Sigmoid colon (tissue), 7 donors: Measurements from ENCODE around the gene AHNAK. TPM values are rescaled to one million over a fixed set of nuclear protein-coding genes. Genes with fewer than 3 reads are reported as not detected.
A peak's percentile ranks its signal among the peaks of the same experiment; 100 is the strongest.

Source experiments
- DNase-seq: peaks from one replicate; pipeline ENCODE4 v3.0.0-alpha.2; 2019
- H3K27ac ChIP-seq, 4 donors: fragments of 200-600 bp; sonication (generic); one replicate each; pipeline ENCODE4 v1.5.1; 2016 to 2019; ENCODE audit warnings: mild to moderate bottlenecking in 1 of 4
- H3K27me3 ChIP-seq, 3 donors: fragments of 200-600 bp; sonication (generic); one replicate each; pipeline ENCODE4 v1.5.1; 2019; ENCODE audit warnings: mild to moderate bottlenecking in 1 of 3
- H3K36me3 ChIP-seq, 4 donors: fragments of 200-600 bp; sonication (generic); one replicate each; pipeline ENCODE4 v1.5.1; 2016 to 2019
- H3K4me1 ChIP-seq, 4 donors: fragments of 200-600 bp; sonication (generic); one replicate each; pipeline ENCODE4 v1.5.1; 2017 to 2019
- H3K4me3 ChIP-seq, 4 donors: fragments of 200-600 bp; sonication (generic); one replicate each; pipeline ENCODE4 v1.5.1; 2017 to 2019; ENCODE audit warnings: mild to moderate bottlenecking in 2 of 4, moderate library complexity in 1 of 4
- H3K9me3 ChIP-seq, 4 donors: fragments of 200-600 bp in 3 of 4; sonication (generic) in 3 of 4; one replicate each; pipeline versions ENCODE4 v1.5.1 to v1.6.1; 2013 to 2019
- CTCF ChIP-seq, 4 experiments: fragments of 450-650 bp in 3 of 4; fragments of 200-600 bp in 1 of 4; IDR thresholded peaks; one replicate each; pipeline ENCODE4 v1.5.1; 2016 to 2019; ENCODE audit warnings: antibody characterized with exemption in 4 of 4, mild to moderate bottlenecking in 3 of 4, moderate library complexity in 2 of 4
- EP300 ChIP-seq, 4 donors: sonication (generic); formaldehyde crosslinking; IDR thresholded peaks; one replicate each; pipeline ENCODE4 v1.6.1; 2017; ENCODE audit warnings: antibody characterized with exemption in 4 of 4
- POLR2A ChIP-seq, 2 donors: fragments of 450-650 bp; IDR thresholded peaks; one replicate each; pipeline ENCODE4 v1.6.1; 2016; ENCODE audit warnings: antibody characterized with exemption in 2 of 2, mild to moderate bottlenecking in 2 of 2, moderate library complexity in 2 of 2
- POLR2AphosphoS5 ChIP-seq, 4 donors: sonication (generic); formaldehyde crosslinking; IDR thresholded peaks; one replicate each; pipeline ENCODE4 v1.6.1; 2017; ENCODE audit warnings: antibody characterized with exemption in 4 of 4
- WGBS, 2 donors: extraction: QIAGEN DNeasy Blood & Tissue Kit; methylation state at CpG; one replicate each; pipeline ENCODE4 v1.1.7; 2013; 5-methylcytosine and 5-hydroxymethylcytosine counted together
- intact Hi-C: fragments of 100-400 bp; cut with DNase I; formaldehyde crosslinking; loops from one replicate; pipeline ENCODE4 v1.15.1; 2023
- polyA plus RNA-seq, 3 donors: library from polyadenylated mRNA; stranded (reverse); fragments of 200-250 nt; gene quantifications; one replicate each; pipeline ENCODE4 v1.2.3, GENCODE V29; 2013
- total RNA-seq, 4 donors: library from RNA; depleted of rRNA; stranded (reverse); fragments of >200 nt; gene quantifications; one replicate each; pipeline ENCODE4 v1.1.0, GENCODE V29; 2016
- donor health status: healthy with polysubstance abuse.
- donor health status: Bipolar disorder and iron deficiency.
- donor health status: healthy.

The AHNAK gene
- total and polyA plus RNA-seq, 7 donors: 82.3 to 1,294 (median 751) TPM

- H3K27ac ChIP-seq: no peak overlapping the region
- peaks cover 0 to 46% (median 39%) of the 10 kb centered on the region in 4 donors for H3K4me1 ChIP-seq
- intact Hi-C loops: no loop called here
- TF ChIP-seq EP300 (IDR thresholded peaks at IDR 0.05) (no peak), POLR2A (IDR thresholded peaks at IDR 0.05) (no peak), CTCF (IDR thresholded peaks at IDR 0.05) (no peak), POLR2AphosphoS5 (IDR thresholded peaks at IDR 0.05) (no peak)
- no peaks in the 10 kb centered on the region for H3K27me3 ChIP-seq
- no peaks in the 10 kb centered on the region for H3K36me3 ChIP-seq
- no peaks in the 10 kb centered on the region for H3K9me3 ChIP-seq
- no peak for DNase-seq
- 33 to 74% methylated on average over 7 of the region's 7 CpGs for WGBS, 2 donors
- no peak overlapping the region for H3K4me3 ChIP-seq
These were observed 82.0 kb downstream of the AHNAK start for GRCh38 chr11:62464655-62465054.

GRCh38 chr11:62463121-62463542 is 83.5 kb downstream of the AHNAK start:
- Histone ChIP-seq H3K4me3 (no peak overlapping the region), H3K27me3 (no peaks in the 10 kb centered on the region)
- intact Hi-C loops: no loop called here

GRCh38 chr11:62462508-62462892 is 84.1 kb downstream of the AHNAK start:
- intact Hi-C loops: no loop called here
- no peak overlapping the region for H3K4me3 ChIP-seq
- WGBS, 2 donors: 72 to 80% methylated on average over 9 of the region's 9 CpGs
- H3K27ac ChIP-seq: peak overlapping the region; percentile 42 to 77 (median 69)
- peaks cover 0 to 59% (median 55%) of the 10 kb centered on the region in 4 donors for H3K4me1 ChIP-seq
- H3K9me3 ChIP-seq: no peaks in the 10 kb centered on the region
- no peaks in the 10 kb centered on the region for H3K36me3 ChIP-seq
- DNase-seq: no peak
- no peak for TF ChIP-seq POLR2A (IDR thresholded peaks at IDR 0.05)
- TF ChIP-seq POLR2AphosphoS5 (IDR thresholded peaks at IDR 0.05): no peak
- no peak for TF ChIP-seq CTCF (IDR thresholded peaks at IDR 0.05)
- TF ChIP-seq EP300 (IDR thresholded peaks at IDR 0.05): no peak
- no peaks in the 10 kb centered on the region for H3K27me3 ChIP-seq

More at GRCh38 chr11:62463121-62463542, 83.5 kb downstream of the AHNAK start:
- peak overlapping the region in 3 of 4 donors; percentile 69 to 77 (median 69) for H3K27ac ChIP-seq
- no peaks in the 10 kb centered on the region for H3K9me3 ChIP-seq
- no peak for DNase-seq
- H3K36me3 ChIP-seq: no peaks in the 10 kb centered on the region
- H3K4me1 ChIP-seq: peaks cover 0 to 56% (median 49%) of the 10 kb centered on the region in 4 donors
- TF ChIP-seq POLR2AphosphoS5 (IDR thresholded peaks at IDR 0.05) (peak in 2 of 4 donors; percentile 12 to 24), POLR2A (IDR thresholded peaks at IDR 0.05) (no peak), EP300 (IDR thresholded peaks at IDR 0.05) (no peak), CTCF (IDR thresholded peaks at IDR 0.05) (no peak)
- WGBS, 2 donors: 76 to 82% methylated on average over 6 of the region's 6 CpGs

- Histone ChIP-seq H3K36me3 (no peaks in the 10 kb centered on the region), H3K4me3 (no peak overlapping the region), H3K27ac (peak overlapping the region; percentile 42 to 77 (median 69)), H3K9me3 (no peaks in the 10 kb centered on the region), H3K27me3 (no peaks in the 10 kb centered on the region), H3K4me1 (peaks cover 0 to 60% (median 56%) of the 10 kb centered on the region in 4 donors)
- no peak for DNase-seq
- TF ChIP-seq POLR2A (IDR thresholded peaks at IDR 0.05): no peak
- no peak for TF ChIP-seq CTCF (IDR thresholded peaks at IDR 0.05)
- peak in 1 of 4 donors; percentile 24 for TF ChIP-seq EP300 (IDR thresholded peaks at IDR 0.05)
- peak in 2 of 4 donors; percentile 31 to 47 for TF ChIP-seq POLR2AphosphoS5 (IDR thresholded peaks at IDR 0.05)
- intact Hi-C loops: no loop called here
- WGBS, 2 donors: 66 to 74% methylated on average over 15 of the region's 15 CpGs
These were observed 84.7 kb downstream of the AHNAK start for GRCh38 chr11:62461740-62462507.
